ENCODE data around the gene SLC2A9.

DNA sequence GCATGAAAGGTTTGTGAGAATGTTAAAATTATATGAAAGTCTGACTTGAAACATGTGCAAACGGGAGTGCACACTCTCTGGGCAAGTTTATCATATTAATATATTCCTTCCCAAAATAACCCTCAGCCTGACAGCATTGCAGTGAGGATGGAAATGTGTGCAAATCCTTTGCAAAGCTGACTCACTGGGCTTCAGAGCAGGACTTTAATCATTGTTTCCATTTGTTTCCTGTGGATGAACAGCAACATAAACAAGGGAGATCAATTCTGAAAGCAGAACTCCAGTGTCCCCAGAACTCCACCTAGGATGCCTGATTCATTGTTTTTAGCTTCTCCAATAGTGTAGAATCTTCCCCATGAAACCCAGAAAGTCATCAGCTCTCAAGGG lies 32.9 kb downstream of the SLC2A9 start:
- TF ChIP-seq GATA2 (IDR thresholded peaks at IDR 0.05; ENCODE audit: low read depth, low read length) (no peak), GATA3 (IDR thresholded peaks at IDR 0.05; ENCODE audit: low read depth, low read length) (no peak)

All from SH-SY5Y (cell line).